Measurements from ENCODE around the gene DNER.
A peak's percentile ranks its signal among the peaks of the same experiment; 100 is the strongest.
"Not testable (repeated sequence)": the region's sequence is repeated elsewhere in the genome, so short reads cannot be mapped to it uniquely, and the experiment has no call there.

DNER gene, protein sequence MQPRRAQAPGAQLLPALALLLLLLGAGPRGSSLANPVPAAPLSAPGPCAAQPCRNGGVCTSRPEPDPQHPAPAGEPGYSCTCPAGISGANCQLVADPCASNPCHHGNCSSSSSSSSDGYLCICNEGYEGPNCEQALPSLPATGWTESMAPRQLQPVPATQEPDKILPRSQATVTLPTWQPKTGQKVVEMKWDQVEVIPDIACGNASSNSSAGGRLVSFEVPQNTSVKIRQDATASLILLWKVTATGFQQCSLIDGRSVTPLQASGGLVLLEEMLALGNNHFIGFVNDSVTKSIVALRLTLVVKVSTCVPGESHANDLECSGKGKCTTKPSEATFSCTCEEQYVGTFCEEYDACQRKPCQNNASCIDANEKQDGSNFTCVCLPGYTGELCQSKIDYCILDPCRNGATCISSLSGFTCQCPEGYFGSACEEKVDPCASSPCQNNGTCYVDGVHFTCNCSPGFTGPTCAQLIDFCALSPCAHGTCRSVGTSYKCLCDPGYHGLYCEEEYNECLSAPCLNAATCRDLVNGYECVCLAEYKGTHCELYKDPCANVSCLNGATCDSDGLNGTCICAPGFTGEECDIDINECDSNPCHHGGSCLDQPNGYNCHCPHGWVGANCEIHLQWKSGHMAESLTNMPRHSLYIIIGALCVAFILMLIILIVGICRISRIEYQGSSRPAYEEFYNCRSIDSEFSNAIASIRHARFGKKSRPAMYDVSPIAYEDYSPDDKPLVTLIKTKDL

DNA sequence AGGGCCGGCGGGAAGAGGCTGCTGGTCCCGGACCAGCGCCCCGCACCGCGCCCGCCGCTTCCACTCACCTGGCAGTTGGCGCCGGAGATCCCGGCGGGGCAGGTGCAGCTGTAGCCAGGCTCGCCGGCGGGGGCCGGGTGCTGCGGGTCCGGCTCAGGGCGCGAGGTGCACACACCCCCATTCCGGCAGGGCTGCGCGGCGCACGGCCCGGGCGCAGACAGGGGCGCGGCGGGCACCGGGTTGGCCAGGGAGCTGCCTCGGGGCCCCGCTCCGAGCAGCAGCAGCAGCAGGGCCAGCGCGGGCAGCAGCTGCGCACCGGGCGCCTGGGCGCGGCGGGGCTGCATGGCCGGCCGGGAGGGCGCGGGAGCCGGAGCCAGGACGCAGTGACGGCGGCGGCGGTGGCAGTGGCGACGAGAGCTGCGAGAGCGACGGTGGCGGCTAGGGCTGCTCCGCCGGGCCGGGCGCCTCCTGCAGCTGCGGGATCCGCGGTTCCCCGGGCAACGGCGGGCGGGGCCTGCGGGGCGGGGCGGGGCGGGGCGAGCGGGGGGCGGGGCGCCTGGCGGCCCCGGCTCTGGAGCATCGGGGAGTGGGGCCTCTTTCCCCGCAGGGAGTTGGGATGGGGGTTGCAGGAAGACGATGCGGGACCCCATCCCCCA lies at the start of gene DNER:
Gene DNER, minus strand, starts transcription at position 476 of the 656 bp plus-strand sequence. Its CDS starts 132 bp downstream, at position 344.
- H2AFZ ChIP-seq (ENCODE audit: low read depth, low read length), result no peak within 1 kb of the TSS
- TF ChIP-seq, protein P1, sequence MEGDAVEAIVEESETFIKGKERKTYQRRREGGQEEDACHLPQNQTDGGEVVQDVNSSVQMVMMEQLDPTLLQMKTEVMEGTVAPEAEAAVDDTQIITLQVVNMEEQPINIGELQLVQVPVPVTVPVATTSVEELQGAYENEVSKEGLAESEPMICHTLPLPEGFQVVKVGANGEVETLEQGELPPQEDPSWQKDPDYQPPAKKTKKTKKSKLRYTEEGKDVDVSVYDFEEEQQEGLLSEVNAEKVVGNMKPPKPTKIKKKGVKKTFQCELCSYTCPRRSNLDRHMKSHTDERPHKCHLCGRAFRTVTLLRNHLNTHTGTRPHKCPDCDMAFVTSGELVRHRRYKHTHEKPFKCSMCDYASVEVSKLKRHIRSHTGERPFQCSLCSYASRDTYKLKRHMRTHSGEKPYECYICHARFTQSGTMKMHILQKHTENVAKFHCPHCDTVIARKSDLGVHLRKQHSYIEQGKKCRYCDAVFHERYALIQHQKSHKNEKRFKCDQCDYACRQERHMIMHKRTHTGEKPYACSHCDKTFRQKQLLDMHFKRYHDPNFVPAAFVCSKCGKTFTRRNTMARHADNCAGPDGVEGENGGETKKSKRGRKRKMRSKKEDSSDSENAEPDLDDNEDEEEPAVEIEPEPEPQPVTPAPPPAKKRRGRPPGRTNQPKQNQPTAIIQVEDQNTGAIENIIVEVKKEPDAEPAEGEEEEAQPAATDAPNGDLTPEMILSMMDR (IDR thresholded peaks at IDR 0.05; ENCODE audit: low read depth, low read length), result no peak
- TF ChIP-seq EZH2phosphoT487 (IDR thresholded peaks at IDR 0.05; ENCODE audit: low read depth), result no peak

DNA sequence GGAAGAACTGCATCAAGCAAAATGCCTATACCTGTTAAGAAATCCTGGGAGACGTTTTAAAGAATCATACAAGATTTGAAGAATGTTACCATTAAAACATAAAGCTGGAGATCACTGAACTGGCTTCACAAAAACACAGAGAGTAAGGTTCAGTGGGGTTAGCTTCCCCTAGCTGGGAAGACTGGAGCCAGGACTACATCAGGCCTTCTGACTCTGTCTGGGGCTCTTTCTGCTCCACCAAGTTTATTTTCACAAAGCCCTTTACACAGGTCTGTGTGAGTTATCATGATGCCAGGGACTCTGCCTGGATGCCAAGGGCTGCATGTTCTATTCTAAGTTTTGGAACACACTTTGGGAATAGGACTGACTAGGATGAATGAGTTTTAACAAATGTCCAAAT lies 47.3 kb upstream of the DNER start:
- Histone ChIP-seq H3K27ac (ENCODE audit: low read length) (no peak overlapping the region), H2AFZ (ENCODE audit: low read depth, low read length) (no peak overlapping the region), H3K4me1 (ENCODE audit: low read length) (no peaks in the 10 kb centered on the region), H3K9me3 (ENCODE audit: insufficient read depth, low read length) (no peaks in the 10 kb centered on the region), H4K20me1 (ENCODE audit: insufficient read depth, low read length) (no peaks in the 10 kb centered on the region), H3K79me2 (ENCODE audit: low read length) (no peaks in the 10 kb centered on the region), H3K36me3 (replicated peaks; ENCODE audit: low read depth, low read length) (peaks cover 10% of the 10 kb centered on the region), H3K9ac (ENCODE audit: low read length) (no peak overlapping the region), H3K27me3 (ENCODE audit: low read depth, low read length) (no peaks in the 10 kb centered on the region), H3K4me3 (ENCODE audit: low read length) (no peak overlapping the region), H3K4me2 (ENCODE audit: low read length) (no peak overlapping the region)
- TF ChIP-seq, protein P1 (IDR thresholded peaks at IDR 0.05; ENCODE audit: low read depth, low read length), result no peak
- no peak for TF ChIP-seq EZH2phosphoT487 (IDR thresholded peaks at IDR 0.05; ENCODE audit: low read depth)

More for the DNA sequence above, at the start of gene DNER:
- Histone ChIP-seq H3K36me3 (replicated peaks; ENCODE audit: low read depth, low read length) (no peaks in the 10 kb centered on the region), H3K4me2 (ENCODE audit: low read length) (peak within 1 kb of the TSS; percentile 55), H3K4me3 (ENCODE audit: low read length) (peak within 1 kb of the TSS; percentile 68), H4K20me1 (ENCODE audit: insufficient read depth, low read length) (no peaks in the 10 kb centered on the region), H3K4me1 (ENCODE audit: low read length) (peaks cover 4% of the 10 kb centered on the region; the same call in 1 of the 2 replicates), H3K9me3 (ENCODE audit: insufficient read depth, low read length) (no peaks in the 10 kb centered on the region), H3K79me2 (ENCODE audit: low read length) (no peaks in the 10 kb centered on the region), H3K27me3 (ENCODE audit: low read depth, low read length) (0 out of 2 replicates have a peak, but pooled peaks cover 13% of the 10 kb centered on the region), H3K9ac (ENCODE audit: low read length) (no peak within 1 kb of the TSS), H3K27ac (ENCODE audit: low read length) (no peak within 1 kb of the TSS)

DNA sequence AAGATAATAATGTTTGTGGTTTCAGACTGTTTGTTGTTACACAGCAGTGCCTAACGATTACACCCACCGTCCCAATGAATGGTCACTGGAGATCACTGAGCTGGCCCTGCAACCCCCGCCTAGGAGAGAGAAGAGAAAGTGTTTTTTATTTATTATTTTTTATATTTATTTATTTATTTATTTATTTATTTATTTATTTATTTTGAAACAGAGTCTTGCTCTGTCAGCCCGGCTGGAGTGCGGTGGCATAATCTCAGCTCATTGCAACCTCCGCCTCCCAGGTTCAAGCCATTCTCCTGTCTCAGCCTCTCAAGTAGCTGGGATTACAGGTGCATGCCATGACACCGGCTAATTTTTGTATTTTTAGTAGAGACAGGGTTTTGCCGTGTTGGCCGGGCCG lies 43.1 kb upstream of the DNER start:
- not testable (repeated sequence) for H3K27ac ChIP-seq (ENCODE audit: low read length); H3K9ac ChIP-seq (ENCODE audit: low read length); H3K4me2 ChIP-seq (ENCODE audit: low read length); H2AFZ ChIP-seq (ENCODE audit: low read depth, low read length); H3K36me3 ChIP-seq (replicated peaks; ENCODE audit: low read depth, low read length); H3K4me1 ChIP-seq (ENCODE audit: low read length); H3K27me3 ChIP-seq (ENCODE audit: low read depth, low read length); H3K4me3 ChIP-seq (ENCODE audit: low read length); H3K79me2 ChIP-seq (ENCODE audit: low read length); H3K9me3 ChIP-seq (ENCODE audit: insufficient read depth, low read length); H4K20me1 ChIP-seq (ENCODE audit: insufficient read depth, low read length)

DNA sequence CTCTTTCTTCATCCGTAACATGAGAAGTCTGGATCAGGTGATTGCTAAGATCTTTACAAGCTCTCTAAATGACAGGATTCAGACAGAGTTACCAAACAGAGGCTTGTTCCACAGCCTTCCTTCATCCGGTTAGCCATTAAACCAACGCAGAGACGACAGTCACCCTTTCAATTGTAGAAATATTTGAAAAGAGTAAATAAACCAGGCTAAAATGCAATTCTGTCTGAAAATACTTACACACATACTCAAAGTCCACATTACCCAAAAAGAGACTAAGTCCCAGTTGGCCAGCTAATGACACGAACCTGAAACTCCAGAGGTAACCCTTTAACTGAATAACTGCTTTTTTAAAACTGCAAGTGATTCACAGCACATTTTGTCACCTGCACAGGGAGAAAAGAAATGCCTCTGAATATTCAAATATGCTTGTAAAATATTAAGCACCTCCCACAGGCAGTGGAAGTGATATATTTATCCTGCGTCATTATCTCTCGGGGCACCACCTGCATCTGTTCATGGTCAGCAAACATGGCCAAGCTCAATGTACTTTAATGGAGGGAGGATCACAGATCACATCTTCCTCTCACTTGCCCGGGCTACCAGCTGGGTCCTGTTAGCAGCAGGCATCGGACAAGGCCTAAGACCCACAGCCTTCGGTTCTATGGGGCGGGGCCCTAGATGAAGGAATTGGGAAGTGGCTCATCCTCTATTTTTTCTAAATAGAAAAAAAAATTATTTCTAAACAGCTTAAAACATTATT lies 38.8 kb upstream of the DNER start:
- Histone ChIP-seq H3K4me3 (ENCODE audit: low read length) (no peak overlapping the region), H3K27ac (ENCODE audit: low read length) (no peak overlapping the region), H2AFZ (ENCODE audit: low read depth, low read length) (no peak overlapping the region), H3K79me2 (ENCODE audit: low read length) (no peaks in the 10 kb centered on the region), H3K4me2 (ENCODE audit: low read length) (no peak overlapping the region), H4K20me1 (ENCODE audit: insufficient read depth, low read length) (no peaks in the 10 kb centered on the region), H3K9ac (ENCODE audit: low read length) (no peak overlapping the region), H3K27me3 (ENCODE audit: low read depth, low read length) (no peaks in the 10 kb centered on the region), H3K36me3 (replicated peaks; ENCODE audit: low read depth, low read length) (no peaks in the 10 kb centered on the region), H3K4me1 (ENCODE audit: low read length) (peaks cover 4% of the 10 kb centered on the region), H3K9me3 (ENCODE audit: insufficient read depth, low read length) (no peaks in the 10 kb centered on the region)
- TF ChIP-seq, protein P1 (IDR thresholded peaks at IDR 0.05; ENCODE audit: low read depth, low read length), result no peak
- TF ChIP-seq EZH2phosphoT487 (IDR thresholded peaks at IDR 0.05; ENCODE audit: low read depth), result no peak

Measured in OCI-LY3 (cell line).